ENCODE measurements around the gene NECAB2.

NECAB2 gene

DNA sequence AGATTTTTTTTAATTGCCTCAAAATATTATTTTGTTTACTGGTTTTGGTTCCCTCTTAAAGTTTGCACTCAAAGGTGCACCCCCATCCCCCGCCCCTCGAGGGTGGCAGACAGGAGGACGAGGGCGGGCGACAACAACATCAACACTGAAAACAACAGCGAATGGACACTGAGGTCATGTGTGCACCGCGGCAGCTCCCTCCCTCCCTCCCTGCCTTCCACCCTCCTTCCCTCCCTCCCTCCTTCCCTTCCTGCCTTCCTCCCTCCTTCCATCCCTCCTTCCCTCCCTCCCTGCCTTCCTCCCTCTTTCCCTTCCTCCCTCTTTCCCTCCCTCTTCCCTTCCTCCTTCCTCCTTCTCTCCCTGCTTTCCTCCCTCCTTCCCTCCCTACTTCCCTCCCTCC lies 16.5 kb upstream of the NECAB2 start:
- H3K4me1 ChIP-seq: peaks cover 13% of the 10 kb centered on the region
- no peaks in the 10 kb centered on the region for H4K20me1 ChIP-seq
- no peaks in the 10 kb centered on the region for H3K9me3 ChIP-seq
- peaks cover 37% of the 10 kb centered on the region for H3K27me3 ChIP-seq
- no peak overlapping the region for H3K4me3 ChIP-seq
- no peaks in the 10 kb centered on the region for H3K36me3 ChIP-seq
- no peak overlapping the region for H3K4me2 ChIP-seq
- no peak for TF ChIP-seq Cebpa-rat (IDR thresholded peaks at IDR 0.05)
- no peak overlapping the region for H3K9ac ChIP-seq
- no peak overlapping the region for H3K27ac ChIP-seq

DNA sequence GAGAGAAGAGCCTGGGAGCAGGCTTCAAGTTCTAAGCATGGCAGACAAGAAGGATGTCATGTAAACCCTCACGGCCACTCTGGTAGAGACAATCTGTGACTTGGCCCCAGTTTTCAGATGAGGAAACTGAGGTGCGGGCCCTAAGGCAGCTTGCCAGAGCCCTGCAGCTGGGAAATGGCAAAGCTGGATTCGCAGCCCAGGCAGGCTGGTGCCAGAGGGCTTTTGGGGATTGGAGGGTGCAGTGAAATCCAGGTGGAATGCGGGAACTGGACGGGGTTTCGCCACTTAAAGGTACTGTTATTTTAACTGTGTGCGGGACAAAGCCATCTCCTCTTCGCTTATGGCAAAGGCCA lies 15.5 kb upstream of the NECAB2 start:
- Histone ChIP-seq H3K4me1 (peaks cover 13% of the 10 kb centered on the region), H3K9me3 (no peaks in the 10 kb centered on the region), H3K4me2 (peak overlapping the region; percentile 42; the same call in 1 of the 2 replicates), H3K36me3 (no peaks in the 10 kb centered on the region), H3K9ac (no peak overlapping the region), H3K27ac (no peak overlapping the region), H4K20me1 (no peaks in the 10 kb centered on the region), H3K4me3 (no peak overlapping the region), H3K27me3 (peaks cover 37% of the 10 kb centered on the region)
- no peak for TF ChIP-seq Cebpa-rat (IDR thresholded peaks at IDR 0.05)

DNA sequence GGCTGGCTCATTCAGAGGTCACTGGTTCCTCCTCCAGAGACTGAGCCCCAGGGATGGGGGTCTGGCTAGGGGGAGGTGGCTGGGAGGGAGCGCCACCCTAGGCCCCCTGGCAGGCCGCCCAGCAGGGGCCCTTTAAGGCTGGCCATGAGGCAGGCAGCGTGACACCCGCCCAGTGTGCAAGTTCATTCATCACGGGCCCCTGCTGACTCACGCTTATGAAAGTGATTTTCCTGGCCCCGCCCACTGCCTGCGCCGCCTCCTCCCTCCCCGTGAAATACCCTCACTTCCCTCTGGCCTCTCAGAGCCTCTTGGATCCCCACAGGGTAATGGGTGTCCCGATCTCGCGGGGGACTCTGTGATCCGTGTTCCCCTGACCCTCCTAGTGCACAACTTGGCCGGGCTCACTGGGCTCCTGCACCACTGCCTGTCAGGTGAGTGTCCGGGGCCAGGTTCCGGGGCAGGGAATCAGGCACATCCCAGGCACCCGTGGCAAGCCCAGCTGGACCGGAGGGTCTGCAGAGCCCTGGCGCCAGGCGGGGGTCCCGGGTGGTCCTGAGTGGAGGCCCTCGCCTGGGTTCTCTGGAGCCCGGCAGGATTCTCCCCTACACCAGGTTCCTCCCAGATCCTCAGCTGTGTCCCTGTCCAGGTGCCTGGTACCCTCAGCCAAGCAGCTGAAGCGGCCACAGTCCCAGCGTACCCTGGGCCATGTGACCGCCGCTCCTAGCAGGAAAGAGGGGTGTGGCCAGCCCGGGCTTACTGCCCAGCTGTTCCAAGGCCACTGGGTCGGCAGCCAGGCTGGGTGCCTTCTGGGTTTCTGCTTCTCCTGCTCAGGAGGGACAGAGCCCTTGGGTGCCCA lies 14.9 kb upstream of the NECAB2 start, which contains the start of gene OSGIN1:
Gene OSGIN1 (plus strand): TSS at position 301 of the 856 bp plus-strand sequence. CDS start 4,432 bp downstream, outside the sequence.
- no peak for TF ChIP-seq Cebpa-rat (IDR thresholded peaks at IDR 0.05)
- H3K36me3 ChIP-seq: no peaks in the 10 kb centered on the region
- H3K9me3 ChIP-seq: no peaks in the 10 kb centered on the region
- H3K9ac ChIP-seq: no peak within 1 kb of the TSS
- H3K27me3 ChIP-seq: peaks cover 37% of the 10 kb centered on the region
- H4K20me1 ChIP-seq: no peaks in the 10 kb centered on the region
- no peak within 1 kb of the TSS for H3K4me3 ChIP-seq
- H3K4me1 ChIP-seq: peaks cover 13% of the 10 kb centered on the region
- H3K4me2 ChIP-seq: peak within 1 kb of the TSS; percentile 42
- no peak within 1 kb of the TSS for H3K27ac ChIP-seq

DNA sequence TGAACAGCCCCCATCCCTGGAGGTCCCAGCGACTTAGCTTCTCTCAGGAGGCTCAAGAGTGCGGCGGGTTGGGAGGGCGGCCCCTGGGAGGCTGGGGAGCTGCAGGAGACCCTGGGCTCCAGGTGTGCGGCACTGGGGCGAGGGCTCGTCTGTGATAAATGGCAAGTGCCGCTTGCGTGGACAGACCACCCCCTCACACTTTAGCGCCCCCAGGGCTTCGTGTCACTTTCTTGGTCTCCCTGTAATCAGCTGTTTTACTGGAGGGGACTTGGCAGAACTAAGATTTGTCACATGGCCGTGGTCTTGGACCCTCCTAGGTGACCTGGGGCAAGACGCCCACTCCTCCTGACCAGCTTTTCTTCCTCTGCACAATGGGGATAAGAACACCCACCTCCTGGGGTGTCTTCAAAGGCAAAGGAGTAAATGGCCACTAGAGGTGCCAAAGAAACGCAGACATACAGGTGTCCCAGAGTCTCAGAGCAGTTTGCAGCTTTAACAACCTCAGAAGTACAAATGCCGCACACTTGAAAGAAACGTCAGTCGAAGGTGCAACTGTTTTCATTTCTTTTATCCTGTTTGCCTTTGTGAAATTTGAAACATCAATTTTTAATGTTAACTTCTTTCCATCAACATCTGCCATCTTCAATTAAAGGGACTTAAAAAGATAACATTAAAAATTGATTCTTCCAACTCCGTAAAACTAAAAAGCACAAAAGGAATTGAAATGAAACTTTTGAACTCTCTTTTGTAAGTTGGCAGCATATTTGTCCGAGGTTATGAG lies 14.1 kb upstream of the NECAB2 start:
- Histone ChIP-seq H3K27ac (no peak overlapping the region), H3K9ac (no peak overlapping the region), H3K36me3 (no peaks in the 10 kb centered on the region), H3K4me3 (no peak overlapping the region), H3K4me2 (peak overlapping the region; percentile 42), H3K27me3 (peaks cover 37% of the 10 kb centered on the region), H4K20me1 (no peaks in the 10 kb centered on the region), H3K4me1 (peaks cover 13% of the 10 kb centered on the region), H3K9me3 (no peaks in the 10 kb centered on the region)
- TF ChIP-seq Cebpa-rat (IDR thresholded peaks at IDR 0.05): no peak

DNA sequence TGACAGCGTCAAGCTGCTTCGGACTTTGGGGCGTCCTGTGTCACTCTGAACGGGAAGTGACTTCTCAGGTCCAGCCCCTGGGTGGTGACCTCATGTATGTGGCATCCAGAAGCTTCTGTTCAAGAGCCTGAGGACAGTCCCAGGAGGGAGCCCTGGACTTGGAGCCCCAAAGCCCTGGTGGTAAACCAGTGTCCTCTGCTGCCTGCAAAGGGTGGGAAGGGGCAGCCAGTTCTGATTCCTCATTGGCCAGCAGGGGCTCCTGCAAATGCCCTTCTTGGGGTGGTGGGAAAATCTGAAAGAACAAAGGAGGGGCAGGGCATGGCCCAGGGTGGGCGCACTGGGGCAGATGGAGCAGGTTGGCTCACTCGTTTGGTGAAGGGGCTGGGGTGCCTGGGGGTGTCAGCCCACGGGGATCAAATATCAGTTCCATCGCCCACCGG lies 13.4 kb upstream of the NECAB2 start:
- Histone ChIP-seq H3K4me2 (no peak overlapping the region), H4K20me1 (no peaks in the 10 kb centered on the region), H3K36me3 (no peaks in the 10 kb centered on the region), H3K27ac (no peak overlapping the region), H3K27me3 (peaks cover 37% of the 10 kb centered on the region), H3K9me3 (no peaks in the 10 kb centered on the region), H3K4me3 (no peak overlapping the region), H3K4me1 (peaks cover 13% of the 10 kb centered on the region), H3K9ac (no peak overlapping the region)
- TF ChIP-seq Cebpa-rat (IDR thresholded peaks at IDR 0.05): no peak

DNA sequence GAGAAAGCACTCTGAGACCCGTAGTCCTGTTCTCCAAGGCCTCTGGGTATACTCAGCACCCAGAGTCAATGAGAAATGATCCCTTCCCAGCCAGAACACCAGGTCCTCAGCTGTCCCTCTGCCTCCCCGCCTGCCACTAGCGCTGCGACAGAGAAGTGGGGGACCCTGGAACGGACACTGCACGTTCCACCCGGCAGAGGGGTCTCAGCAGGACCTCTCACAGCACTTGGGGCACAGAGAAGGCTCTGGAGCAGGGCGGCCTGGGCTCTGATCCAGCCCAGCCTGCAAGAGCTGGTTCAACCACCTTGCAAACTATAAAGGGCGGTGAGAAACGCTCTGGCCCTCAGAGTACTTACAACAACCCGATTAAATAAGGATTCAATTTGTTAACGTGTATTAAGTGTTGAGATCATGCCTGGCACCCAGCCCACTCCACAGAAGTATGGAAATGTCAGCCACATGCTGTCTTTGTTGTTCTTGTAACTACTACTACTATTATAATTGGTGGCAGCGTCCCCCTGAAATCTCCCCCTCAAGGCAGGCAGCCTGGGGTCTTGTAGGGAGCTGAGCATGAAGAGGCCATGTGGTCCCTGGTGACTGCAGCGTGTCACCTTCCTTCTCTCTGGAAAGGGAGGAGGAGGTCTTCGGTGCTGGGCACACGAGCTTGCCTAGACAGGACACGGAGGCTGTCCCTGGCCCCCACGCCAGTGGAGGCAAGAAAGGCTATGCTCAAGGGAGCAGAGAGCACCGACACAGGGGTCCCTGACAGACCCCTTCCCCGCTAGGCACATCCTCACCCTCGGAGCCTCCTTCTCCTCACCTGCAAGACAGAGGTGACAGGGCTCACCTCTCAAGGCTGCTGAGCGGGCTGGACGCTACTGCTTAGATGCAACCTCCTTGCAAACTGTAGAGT lies 12.6 kb upstream of the NECAB2 start:
- Histone ChIP-seq H3K27me3 (peaks cover 37% of the 10 kb centered on the region), H3K4me1 (peaks cover 13% of the 10 kb centered on the region), H3K9me3 (no peaks in the 10 kb centered on the region), H3K9ac (no peak overlapping the region), H3K27ac (no peak overlapping the region), H3K4me3 (no peak overlapping the region), H4K20me1 (no peaks in the 10 kb centered on the region), H3K4me2 (no peak overlapping the region), H3K36me3 (no peaks in the 10 kb centered on the region)
- no peak for TF ChIP-seq Cebpa-rat (IDR thresholded peaks at IDR 0.05)

DNA sequence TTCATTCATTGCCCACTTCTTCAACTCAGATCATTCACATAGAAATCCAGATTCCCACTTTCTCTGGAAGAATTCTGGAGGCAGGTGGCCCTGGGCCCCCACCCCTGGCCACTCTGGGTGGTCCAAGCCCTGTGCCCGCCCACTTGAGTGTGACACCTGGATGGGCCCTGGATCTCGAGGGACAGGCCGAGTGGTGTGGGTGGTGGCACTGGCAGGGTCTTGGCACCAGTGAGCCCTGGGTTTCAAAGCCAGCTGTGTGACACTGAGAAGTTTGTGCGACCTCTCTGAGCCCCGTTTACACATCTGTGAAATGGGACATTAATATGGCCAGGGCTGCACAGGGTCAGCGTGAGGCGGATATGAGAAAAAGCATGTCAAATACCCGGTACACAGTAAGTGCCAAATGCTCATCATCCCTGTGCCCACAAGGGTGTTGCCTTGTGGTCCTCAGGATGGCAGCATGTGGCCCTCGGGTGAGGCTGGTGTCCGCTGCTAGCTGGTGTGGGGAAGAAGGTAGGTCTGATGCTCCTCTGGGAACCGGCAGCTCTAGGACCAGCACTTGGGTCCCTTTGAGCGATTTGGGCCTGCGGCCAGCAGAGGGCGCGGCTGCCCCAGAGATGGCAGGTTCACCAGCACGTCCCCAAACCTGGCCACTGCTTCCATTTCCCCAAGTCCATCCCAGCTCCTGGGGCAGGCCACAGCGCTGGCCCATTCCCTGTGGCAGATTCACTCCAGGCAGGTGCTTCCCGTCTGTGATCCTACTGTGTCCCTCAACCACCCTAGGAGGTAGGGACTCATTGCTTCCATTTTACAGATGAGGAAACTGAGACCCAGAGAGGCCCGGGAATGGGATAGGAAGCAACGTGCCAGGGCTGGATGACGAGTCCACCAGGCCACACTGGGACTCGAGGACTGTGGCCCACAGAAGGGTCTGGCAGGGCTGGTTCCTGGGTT lies 11.4 kb upstream of the NECAB2 start:
- Histone ChIP-seq H3K4me1 (peaks cover 13% of the 10 kb centered on the region), H3K4me3 (no peak overlapping the region), H3K27me3 (peaks cover 37% of the 10 kb centered on the region), H3K36me3 (no peaks in the 10 kb centered on the region), H4K20me1 (no peaks in the 10 kb centered on the region), H3K27ac (no peak overlapping the region), H3K4me2 (no peak overlapping the region), H3K9ac (no peak overlapping the region), H3K9me3 (no peaks in the 10 kb centered on the region)
- TF ChIP-seq Cebpa-rat (IDR thresholded peaks at IDR 0.05): no peak

DNA sequence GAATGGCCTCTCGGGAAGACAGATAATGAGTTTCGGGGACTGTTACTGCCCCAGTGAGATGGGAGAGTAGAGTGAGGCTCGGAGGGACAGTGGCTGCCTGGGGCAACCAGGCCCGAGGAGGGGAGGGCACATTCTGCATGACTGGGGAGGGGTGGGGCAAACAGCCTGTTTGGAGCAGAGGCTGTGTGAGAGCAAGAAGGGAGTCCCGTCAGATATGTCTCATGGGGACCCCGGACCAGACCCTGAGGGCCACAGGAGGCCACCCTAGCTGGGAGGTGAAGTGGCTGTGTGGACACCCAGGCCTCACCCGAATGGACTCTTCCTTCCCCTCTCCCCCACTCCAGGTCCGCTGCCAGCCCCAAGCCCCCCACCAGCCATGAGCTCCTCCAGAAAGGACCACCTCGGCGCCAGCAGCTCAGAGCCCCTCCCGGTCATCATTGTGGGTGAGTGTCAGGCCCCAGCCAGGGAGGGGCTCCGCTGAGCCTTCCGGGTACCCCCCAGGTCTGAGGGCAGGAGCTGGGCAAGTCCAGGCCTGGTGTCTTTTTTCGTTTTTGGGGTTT lies 10.7 kb upstream of the NECAB2 start:
- H3K27ac ChIP-seq: no peak overlapping the region
- no peaks in the 10 kb centered on the region for H3K36me3 ChIP-seq
- H3K4me2 ChIP-seq: no peak overlapping the region
- H4K20me1 ChIP-seq: no peaks in the 10 kb centered on the region
- TF ChIP-seq Cebpa-rat (IDR thresholded peaks at IDR 0.05): no peak
- no peaks in the 10 kb centered on the region for H3K9me3 ChIP-seq
- H3K4me3 ChIP-seq: no peak overlapping the region
- peaks cover 35% of the 10 kb centered on the region for H3K27me3 ChIP-seq
- H3K9ac ChIP-seq: no peak overlapping the region
- H3K4me1 ChIP-seq: peaks cover 13% of the 10 kb centered on the region

Measured in BLaER1 (cell line).